Kidney epithelial cell (primary cell): ENCODE data around the gene COX4I2. TPM values are rescaled to one million over a fixed set of nuclear protein-coding genes. Genes with fewer than 3 reads are reported as not detected.

ENCODE experiments used
- DNase-seq: peaks from one replicate; pipeline ENCODE4 v3.0.0-alpha.2; 2010; ENCODE audit warnings: low read depth
- H3K27me3 ChIP-seq: 2 replicates; pipeline ENCODE4 v1.6.0; 2011; ENCODE audit warnings: low read length; ENCODE audit not compliant: control insufficient read depth, insufficient read depth
- H3K36me3 ChIP-seq: 2 replicates; pipeline ENCODE4 v1.5.1; 2011; ENCODE audit warnings: low read length; ENCODE audit not compliant: control insufficient read depth, insufficient read depth
- H3K4me3 ChIP-seq: 2 replicates; pipeline ENCODE4 v1.5.1; 2011; ENCODE audit warnings: low read depth, mild to moderate bottlenecking, control low read depth, low read length
- total RNA-seq: library from RNA; depleted of rRNA; stranded (reverse); fragments of >200 nt; gene quantifications from 2 replicates; pipeline ENCODE4 v1.2.3, GENCODE V29; 2015
- TF ChIP-seq, protein P1 (sequence below): IDR thresholded peaks from 2 replicates; pipeline ENCODE4 v1.5.1; 2011; ENCODE audit warnings: mild to moderate bottlenecking, moderate library complexity, low read length, control low read depth, inconsistent platforms; ENCODE audit not compliant: insufficient read depth, poor library complexity, severe bottlenecking

Gene COX4I2
- total RNA-seq, 1 donor from 2014 or later, result 0.25 TPM

- H3K4me3 ChIP-seq, result no peak overlapping the region
- H3K36me3 ChIP-seq, result peaks cover 8% of the 10 kb centered on the region
- TF ChIP-seq, protein P1, sequence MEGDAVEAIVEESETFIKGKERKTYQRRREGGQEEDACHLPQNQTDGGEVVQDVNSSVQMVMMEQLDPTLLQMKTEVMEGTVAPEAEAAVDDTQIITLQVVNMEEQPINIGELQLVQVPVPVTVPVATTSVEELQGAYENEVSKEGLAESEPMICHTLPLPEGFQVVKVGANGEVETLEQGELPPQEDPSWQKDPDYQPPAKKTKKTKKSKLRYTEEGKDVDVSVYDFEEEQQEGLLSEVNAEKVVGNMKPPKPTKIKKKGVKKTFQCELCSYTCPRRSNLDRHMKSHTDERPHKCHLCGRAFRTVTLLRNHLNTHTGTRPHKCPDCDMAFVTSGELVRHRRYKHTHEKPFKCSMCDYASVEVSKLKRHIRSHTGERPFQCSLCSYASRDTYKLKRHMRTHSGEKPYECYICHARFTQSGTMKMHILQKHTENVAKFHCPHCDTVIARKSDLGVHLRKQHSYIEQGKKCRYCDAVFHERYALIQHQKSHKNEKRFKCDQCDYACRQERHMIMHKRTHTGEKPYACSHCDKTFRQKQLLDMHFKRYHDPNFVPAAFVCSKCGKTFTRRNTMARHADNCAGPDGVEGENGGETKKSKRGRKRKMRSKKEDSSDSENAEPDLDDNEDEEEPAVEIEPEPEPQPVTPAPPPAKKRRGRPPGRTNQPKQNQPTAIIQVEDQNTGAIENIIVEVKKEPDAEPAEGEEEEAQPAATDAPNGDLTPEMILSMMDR, result no peak
- H3K27me3 ChIP-seq, result no peaks in the 10 kb centered on the region
- no peak for DNase-seq
Measured at GRCh38 chr20:31662372-31662854, 24.7 kb downstream of the COX4I2 start.

GRCh38 chr20:31663524-31663837 is 25.8 kb downstream of the COX4I2 start:
- H3K36me3 ChIP-seq, result peaks cover 8% of the 10 kb centered on the region
- no peaks in the 10 kb centered on the region for H3K27me3 ChIP-seq
- DNase-seq, result no peak
- no peak overlapping the region for H3K4me3 ChIP-seq
- TF ChIP-seq, protein P1, result no peak

- TF ChIP-seq, protein P1, result no peak
- Histone ChIP-seq H3K4me3 (no peak overlapping the region), H3K36me3 (peaks cover 8% of the 10 kb centered on the region)
Measured at GRCh38 chr20:31663838-31664695, 26.4 kb downstream of the COX4I2 start.

DNA sequence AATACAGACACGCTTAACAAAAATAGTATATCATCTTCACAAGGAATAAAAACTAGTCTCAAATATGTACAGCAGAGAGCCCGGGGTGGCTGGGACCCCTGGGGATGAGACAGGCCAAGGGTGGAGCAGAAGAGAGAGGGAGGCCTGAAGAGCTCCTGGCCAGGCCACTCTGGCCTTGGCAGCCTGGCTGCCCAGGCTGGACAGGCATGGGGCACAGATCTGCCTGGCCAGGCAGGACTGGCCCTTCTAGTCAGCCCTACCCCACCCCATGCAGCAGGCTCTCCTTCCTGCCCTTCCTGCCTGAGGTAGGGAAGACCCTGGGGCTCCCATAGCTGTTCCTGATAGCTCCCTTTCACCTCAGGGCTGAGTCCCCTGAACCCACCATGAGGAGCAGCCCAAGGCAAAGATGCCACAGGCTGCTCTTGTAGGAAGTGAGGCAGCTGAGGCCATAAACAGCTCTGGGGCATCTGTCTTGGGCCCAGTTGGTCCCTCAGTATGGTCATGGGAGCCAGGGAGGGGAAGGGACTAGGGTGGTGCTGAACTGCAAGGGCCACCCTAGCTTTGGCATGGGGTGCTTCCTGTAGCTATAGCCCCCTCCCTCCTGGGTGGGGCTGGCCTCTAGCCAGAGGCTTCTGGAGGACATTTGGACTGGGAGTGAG is 27.1 kb downstream of the COX4I2 start:
- Histone ChIP-seq H3K4me3 (no peak overlapping the region), H3K27me3 (no peaks in the 10 kb centered on the region), H3K36me3 (peaks cover 8% of the 10 kb centered on the region)
- TF ChIP-seq, protein P1, result no peak
- no peak for DNase-seq

More at GRCh38 chr20:31663838-31664695, 26.4 kb downstream of the COX4I2 start:
- no peaks in the 10 kb centered on the region for H3K27me3 ChIP-seq
- no peak for DNase-seq

GRCh38 chr20:31665753-31666152 is 28.0 kb downstream of the COX4I2 start:
- Histone ChIP-seq H3K4me3 (no peak overlapping the region), H3K27me3 (no peaks in the 10 kb centered on the region), H3K36me3 (peaks cover 8% of the 10 kb centered on the region)
- no peak for DNase-seq
- TF ChIP-seq, protein P1, result no peak
